ENCODE measurements around the gene SNIP1. TPM values are rescaled to one million over a fixed set of nuclear protein-coding genes. Genes with fewer than 3 reads are reported as not detected.

Gene SNIP1
- total and polyA plus RNA-seq, 7 donors = 4.1 to 11.9 (median 8.1) TPM

- DNase-seq (peak; percentile 83 to 92), ATAC-seq (peak; percentile 67 to 86 (median 82))
- Histone ChIP-seq H3K27ac (peak within 1 kb of the TSS; percentile 0), H3K4me3 (peak within 1 kb of the TSS; percentile 49), H3K27me3 (ENCODE audit: insufficient read depth in 3 of 3, low read length in 2 of 3) (no peaks in the 10 kb centered on the region), H3K9me3 (no peaks in the 10 kb centered on the region), H3K36me3 (ENCODE audit: insufficient read depth in 1 of 2, low read depth in 1 of 2) (peaks cover 4 to 12% of the 10 kb centered on the region in 2 donors), H3K4me1 (peaks cover 20% of the 10 kb centered on the region)
- 5 to 6% (median 6%) methylated on average over 31 of the region's 31 CpGs for WGBS, 3 donors
- intact Hi-C loops (cut with DNase I) = no loop called here
- no peak for TF ChIP-seq CTCF (IDR thresholded peaks at IDR 0.05)
Measured at GRCh38 chr1:37556712-37557196, 2.7 kb upstream of the SNIP1 start, which contains the start of gene DNALI1. TSS of gene DNALI1 (plus strand) at chr1:37556940. CDS start at chr1:37556995, 55 bp downstream.

GRCh38 chr1:37553598-37553926 lies 531 bp downstream of the SNIP1 start:
- Histone ChIP-seq H3K27ac (peak overlapping the region; percentile 97), H3K4me1 (peaks cover 20% of the 10 kb centered on the region), H3K36me3 (ENCODE audit: insufficient read depth in 1 of 2, low read depth in 1 of 2) (peaks cover 4 to 41% of the 10 kb centered on the region in 2 donors), H3K9me3 (no peaks in the 10 kb centered on the region), H3K4me3 (peak overlapping the region; percentile 95), H3K27me3 (ENCODE audit: insufficient read depth in 3 of 3, low read length in 2 of 3) (no peaks in the 10 kb centered on the region)
- intact Hi-C loops (cut with DNase I) = loop anchor here in 1 of 2 donors (5.0 kb wide), 1 partner anchor 39 kb away; no protein-coding TSS in a partner anchor
- ATAC-seq (no peak), DNase-seq (no peak)
- no peak for TF ChIP-seq CTCF (IDR thresholded peaks at IDR 0.05)
- WGBS, 3 donors = 1 to 6% (median 5%) methylated on average over 11 of the region's 11 CpGs

GRCh38 chr1:37549341-37549740 lies 4.8 kb downstream of the SNIP1 start:
- WGBS, 3 donors = 91 to 96% (median 94%) methylated on average over 6 of the region's 6 CpGs
- Histone ChIP-seq H3K9me3 (no peaks in the 10 kb centered on the region), H3K27ac (no peak overlapping the region), H3K4me3 (no peak overlapping the region), H3K4me1 (peaks cover 15% of the 10 kb centered on the region), H3K27me3 (ENCODE audit: insufficient read depth in 3 of 3, low read length in 2 of 3) (no peaks in the 10 kb centered on the region), H3K36me3 (ENCODE audit: insufficient read depth in 1 of 2, low read depth in 1 of 2) (peaks cover 6 to 83% of the 10 kb centered on the region in 2 donors)
- DNase-seq = no peak
- intact Hi-C loops (cut with DNase I) = no loop called here
- no peak for ATAC-seq
- TF ChIP-seq CTCF (IDR thresholded peaks at IDR 0.05) = no peak

GRCh38 chr1:37545019-37545418 lies 9.1 kb downstream of the SNIP1 start:
- intact Hi-C loops (cut with DNase I) = no loop called here
- peaks cover 2 to 90% of the 10 kb centered on the region in 2 donors for H3K36me3 ChIP-seq (ENCODE audit: insufficient read depth in 1 of 2, low read depth in 1 of 2)
- H3K9me3 ChIP-seq = no peaks in the 10 kb centered on the region
- no peaks in the 10 kb centered on the region for H3K27me3 ChIP-seq (ENCODE audit: insufficient read depth in 3 of 3, low read length in 2 of 3)
- no peak for DNase-seq
- ATAC-seq = no peak
- no peak overlapping the region for H3K27ac ChIP-seq
- TF ChIP-seq CTCF (IDR thresholded peaks at IDR 0.05) = no peak
- no peaks in the 10 kb centered on the region for H3K4me1 ChIP-seq
- no peak overlapping the region for H3K4me3 ChIP-seq
- 73 to 87% (median 74%) methylated on average over 5 of the region's 5 CpGs for WGBS, 3 donors

GRCh38 chr1:37544530-37544929 lies 9.6 kb downstream of the SNIP1 start:
- DNase-seq (no peak), ATAC-seq (no peak)
- Histone ChIP-seq H3K4me1 (no peaks in the 10 kb centered on the region), H3K36me3 (ENCODE audit: insufficient read depth in 1 of 2, low read depth in 1 of 2) (peaks cover 5 to 90% of the 10 kb centered on the region in 2 donors), H3K27me3 (ENCODE audit: insufficient read depth in 3 of 3, low read length in 2 of 3) (no peaks in the 10 kb centered on the region), H3K4me3 (no peak overlapping the region), H3K9me3 (no peaks in the 10 kb centered on the region), H3K27ac (no peak overlapping the region)
- WGBS, 3 donors = 96 to 97% (median 97%) methylated on average over 21 of the region's 21 CpGs
- no peak for TF ChIP-seq CTCF (IDR thresholded peaks at IDR 0.05)
- intact Hi-C loops (cut with DNase I) = no loop called here

Data from psoas muscle (tissue), 8 donors.